ELR (cell line): ENCODE results near the gene CNKSR1.
"Not testable (repeated sequence)": the region's sequence is repeated elsewhere in the genome, so short reads cannot be mapped to it uniquely, and the experiment has no call there.

Experiments
- DNase-seq: peaks from one replicate; pipeline ENCODE4 v3.0.0-alpha.2; 2015; ENCODE audit warnings: low read depth

CNKSR1 gene

GRCh38 chr1:26230682-26231081, 53.4 kb downstream of the CNKSR1 start:
- DNase-seq: not testable (repeated sequence)

GRCh38 chr1:26233903-26234643, 56.8 kb downstream of the CNKSR1 start, which contains the start of gene CEP85:
Gene CEP85, plus strand, starts transcription at chr1:26234200. Its CDS starts 5,584 bp downstream, at chr1:26239784.
- peak; percentile 97 for DNase-seq

- DNase-seq: peak; percentile 43
Measured at GRCh38 chr1:26234644-26235370, 57.5 kb downstream of the CNKSR1 start.

GRCh38 chr1:26237230-26237966, 60.1 kb downstream of the CNKSR1 start:
- DNase-seq: peak; percentile 15
